ENCODE results near the gene SLC1A3.
A peak's percentile ranks its signal among the peaks of the same experiment; 100 is the strongest.

SLC1A3 gene

DNA sequence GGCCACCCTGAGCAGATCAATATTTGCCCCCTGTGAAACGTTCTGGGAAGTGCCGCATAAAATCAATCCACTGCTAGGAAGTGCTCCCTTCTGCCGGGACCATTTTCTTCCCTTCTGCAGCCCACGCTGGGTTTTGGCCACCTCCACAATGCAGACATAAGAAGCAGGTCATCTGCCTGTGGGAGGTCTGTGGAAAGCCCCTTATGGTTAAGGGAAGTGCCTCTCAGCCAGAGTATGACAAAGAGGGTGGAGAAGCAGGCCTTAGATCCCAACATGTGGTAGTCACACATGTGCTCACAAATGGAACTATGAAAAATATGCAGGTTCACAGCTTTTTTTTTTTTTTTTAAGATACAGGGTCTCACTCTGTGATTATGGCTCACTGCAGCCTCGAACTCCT, 82.8 kb downstream of the SLC1A3 start:
- DNase-seq = no peak

DNA sequence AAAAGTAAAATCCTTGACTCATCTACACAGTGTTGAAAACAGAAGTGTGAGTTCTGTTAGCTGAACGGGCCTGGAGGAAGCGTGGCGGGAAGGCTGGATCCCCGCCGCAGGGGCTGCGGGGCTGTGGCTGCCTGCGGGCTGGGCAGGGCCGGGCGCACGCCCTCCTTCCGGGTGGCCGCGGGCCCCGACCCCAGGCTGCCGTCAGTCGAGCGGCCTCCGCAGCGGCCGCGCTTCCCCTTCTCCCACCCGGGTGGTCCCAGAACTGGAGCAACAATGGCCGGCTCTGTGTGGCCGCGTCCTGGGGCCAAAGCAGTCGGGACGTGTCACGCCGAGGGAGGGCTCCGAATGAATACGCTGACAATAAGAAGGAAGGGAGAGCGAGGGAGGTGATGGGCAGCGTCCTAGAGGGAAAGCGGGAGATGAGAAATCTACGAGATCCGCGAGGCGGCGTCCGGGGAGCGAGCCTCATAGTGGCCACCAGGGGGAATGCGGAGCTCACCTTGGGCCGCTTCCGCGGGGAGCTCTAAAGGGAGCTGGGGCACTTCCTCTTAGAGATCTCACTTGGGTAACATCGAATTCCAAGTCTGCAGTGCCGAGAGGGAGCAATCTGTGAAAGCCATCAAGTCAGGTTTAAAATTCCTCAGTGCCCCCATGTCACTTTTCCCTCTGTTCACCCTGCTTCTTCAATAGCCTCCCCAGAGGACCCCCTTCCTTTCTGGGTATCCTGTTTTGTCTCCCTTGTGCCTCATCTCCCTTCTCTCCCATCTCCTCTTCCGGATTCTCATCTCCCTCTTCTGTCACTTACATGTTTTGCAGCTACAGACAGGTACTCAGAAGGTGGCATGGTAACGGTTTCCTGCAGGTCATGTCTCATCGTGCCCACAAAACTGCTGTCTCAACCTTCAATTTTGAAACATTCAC, 83.9 kb downstream of the SLC1A3 start:
- DNase-seq = peak; percentile 50

DNA sequence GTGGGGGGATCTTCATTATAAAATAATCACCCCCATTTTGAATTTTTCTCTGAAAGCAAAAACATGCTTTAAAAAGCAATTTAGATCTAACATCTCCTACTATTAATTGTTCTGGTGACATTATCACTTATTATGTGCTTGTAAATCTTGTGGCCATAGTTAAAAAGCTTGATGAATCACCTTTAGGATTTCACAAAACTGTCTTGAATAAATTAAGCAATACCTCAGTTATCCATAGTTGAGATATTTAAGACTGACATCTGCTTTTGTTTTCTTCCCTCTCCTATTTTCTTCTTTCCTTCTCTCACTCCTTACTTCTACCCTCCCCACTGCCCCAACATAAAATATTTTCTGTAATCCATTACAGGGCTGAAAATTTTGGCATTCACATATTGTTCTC, 84.8 kb downstream of the SLC1A3 start:
- no peak for DNase-seq

DNA sequence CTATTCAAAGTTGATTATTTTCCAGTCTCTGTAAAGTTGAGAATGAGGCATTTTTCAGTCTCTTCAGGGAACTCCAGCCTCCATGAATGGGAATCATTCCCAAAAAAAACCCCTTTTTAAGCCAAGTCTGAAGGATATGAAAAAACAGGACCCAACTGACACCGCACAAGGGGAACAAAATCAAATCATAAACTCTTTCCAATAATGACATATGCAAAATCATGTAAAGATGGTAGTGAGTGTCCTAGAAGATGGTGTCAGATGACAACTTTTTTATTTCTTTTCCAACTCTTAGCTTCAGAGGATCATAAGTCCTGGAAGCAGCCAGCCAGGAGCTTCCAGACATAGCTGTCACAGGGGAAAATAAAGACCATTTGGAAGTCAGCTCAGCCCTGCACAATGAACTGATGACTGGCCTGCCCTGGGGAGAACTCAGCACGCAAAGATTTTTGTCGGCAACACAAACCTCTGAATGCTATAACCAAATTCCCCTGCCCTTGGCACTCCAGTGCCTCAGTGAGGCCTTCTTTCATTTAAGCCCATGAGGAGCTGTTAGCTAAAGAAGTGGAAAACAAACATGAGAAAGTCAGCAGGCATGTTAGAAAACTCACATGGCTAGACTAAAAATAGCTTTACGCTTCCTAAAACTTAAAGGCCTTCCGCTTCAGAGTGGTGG, 85.4 kb downstream of the SLC1A3 start:
- no peak for DNase-seq

DNA sequence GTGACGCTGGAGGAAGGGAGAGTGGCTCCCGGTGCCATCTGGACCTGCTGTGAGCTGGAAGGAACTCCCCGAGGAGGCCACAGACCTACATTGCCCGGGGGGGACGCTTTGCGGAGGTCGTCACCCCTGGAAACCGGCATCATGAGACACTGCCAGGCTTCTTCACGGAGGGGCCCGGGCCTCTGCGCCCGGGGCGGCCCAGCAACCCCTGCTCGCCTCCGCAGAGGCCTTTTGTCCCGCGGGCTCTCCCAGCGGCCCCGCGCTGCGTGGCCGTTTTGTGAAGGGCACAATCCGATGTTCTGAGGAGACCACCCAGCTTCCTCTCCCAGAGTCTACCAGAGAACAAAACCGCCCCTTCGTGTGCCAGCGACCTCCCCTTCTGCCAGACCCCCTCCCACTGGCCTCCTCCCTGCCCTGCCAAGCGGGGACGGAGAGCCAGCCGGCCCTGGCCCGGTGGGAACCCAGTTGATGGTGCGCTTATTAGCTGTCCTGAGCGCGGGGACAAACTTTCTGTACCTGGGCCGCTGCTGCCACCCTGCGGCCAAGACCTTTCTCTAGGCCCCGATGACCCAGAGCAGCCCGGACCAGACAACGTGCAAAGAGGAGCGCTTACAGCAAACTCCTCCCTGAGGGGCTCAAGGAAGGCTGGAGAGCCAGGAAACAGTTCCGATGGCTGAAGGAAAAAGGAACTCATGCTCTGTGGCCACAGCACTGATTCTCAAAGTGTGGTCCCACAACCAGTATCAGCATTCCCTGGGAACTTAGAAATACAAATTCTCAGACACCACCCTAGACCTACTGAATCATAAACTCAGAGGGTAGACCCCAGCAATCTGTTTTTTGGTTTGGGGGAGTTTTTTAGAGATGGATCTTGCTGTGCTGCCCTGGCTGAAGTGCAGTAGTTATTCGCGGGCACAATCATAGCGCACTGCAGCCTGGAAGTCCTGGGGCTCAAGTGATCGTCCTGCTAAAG, 86.7 kb downstream of the SLC1A3 start:
- peak; percentile 4 for DNase-seq

DNA sequence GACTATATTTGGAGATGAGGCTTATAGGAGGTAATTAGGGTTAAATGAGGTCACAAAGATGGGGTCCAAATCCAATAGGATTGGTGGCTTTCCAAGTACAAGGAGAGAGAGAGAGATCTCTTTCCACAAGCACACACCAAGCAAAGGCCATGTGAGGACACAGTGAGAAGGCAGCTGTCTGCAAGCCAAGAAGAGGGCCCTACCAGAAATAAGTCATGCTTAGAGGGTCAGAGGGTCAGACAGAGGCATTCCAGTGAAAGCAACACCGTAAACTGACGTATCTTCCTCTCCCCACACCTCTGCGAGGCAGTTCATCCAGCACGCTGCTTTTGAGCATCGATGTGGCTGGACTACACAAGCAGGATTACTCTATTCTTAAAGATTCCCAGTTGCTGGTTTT, 87.9 kb downstream of the SLC1A3 start:
- no peak for DNase-seq

DNA sequence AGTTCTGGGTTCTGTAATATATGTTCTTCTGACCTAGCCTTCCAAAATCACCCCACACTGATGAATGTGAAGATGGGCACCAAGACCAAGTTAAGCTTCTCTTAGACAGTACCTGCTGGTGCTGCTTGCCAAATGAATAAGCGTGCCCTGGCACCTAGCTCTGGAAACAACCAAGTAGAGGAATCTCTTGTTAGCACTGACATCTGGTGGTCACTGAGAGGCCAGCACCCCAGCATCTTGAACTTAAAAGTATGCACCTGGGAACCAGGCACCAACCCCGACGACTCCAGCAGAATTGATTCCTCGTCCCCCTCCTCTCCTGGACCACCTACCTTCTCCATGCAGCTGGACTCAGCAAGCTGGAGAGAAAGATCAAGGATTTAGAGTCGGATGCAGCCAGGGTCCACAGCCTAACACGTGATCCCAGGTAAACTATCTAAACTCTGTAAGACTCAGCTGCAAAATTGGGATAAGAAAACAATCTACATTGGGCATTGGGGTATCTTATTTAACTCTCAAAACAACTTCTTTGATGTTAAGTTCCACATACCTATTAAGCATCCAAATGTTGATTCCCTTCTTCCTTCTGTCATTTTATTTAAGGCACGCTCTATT, 89.8 kb downstream of the SLC1A3 start:
- peak; percentile 27 for DNase-seq

DNA sequence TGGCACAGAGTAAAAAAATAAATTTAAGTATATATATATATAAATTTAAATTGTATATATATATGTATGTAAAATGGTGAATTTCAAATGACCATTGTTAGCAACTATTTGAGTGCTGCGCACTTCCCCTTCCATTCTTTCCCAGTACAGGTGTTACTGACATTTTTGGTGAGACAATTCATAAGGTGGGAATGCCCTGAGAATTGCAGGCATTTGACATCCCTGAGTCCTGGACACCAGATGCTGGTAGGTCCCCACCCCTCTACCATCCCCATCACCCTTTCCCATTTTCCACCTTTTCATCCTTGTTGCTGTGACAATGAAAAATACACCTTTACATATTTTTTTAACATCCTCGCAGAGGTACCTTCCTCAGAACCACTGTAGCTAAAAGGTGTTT, 91.6 kb downstream of the SLC1A3 start:
- no peak for DNase-seq

DNA sequence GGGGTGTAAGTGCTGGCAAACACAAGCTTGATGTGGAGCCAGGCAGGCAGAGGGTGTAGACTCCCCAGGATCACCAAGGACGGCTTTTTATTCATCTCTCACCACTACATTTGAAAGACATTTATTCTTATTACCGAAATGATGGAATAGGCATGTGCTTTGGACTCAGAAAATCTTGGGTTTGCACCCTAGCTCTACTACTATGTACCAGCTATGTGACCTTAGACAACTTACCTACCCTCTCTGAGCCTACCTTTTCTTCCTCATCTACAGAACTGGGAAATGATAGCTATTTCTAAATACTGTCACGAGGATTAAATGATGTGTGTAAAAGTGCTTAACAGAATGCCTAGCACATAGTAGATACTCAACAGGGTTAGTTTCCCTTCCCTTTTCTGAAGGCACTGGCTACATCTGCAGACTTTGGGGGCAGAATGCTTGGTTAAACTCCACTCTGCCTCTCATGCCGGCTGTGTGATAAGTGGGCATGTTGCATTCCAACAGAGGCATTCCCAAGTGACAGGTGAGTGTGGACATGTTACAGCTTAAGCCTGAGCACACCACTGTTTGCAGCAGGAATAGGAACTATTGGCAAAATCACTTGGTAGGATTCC, 94.8 kb downstream of the SLC1A3 start:
- no peak for DNase-seq

DNA sequence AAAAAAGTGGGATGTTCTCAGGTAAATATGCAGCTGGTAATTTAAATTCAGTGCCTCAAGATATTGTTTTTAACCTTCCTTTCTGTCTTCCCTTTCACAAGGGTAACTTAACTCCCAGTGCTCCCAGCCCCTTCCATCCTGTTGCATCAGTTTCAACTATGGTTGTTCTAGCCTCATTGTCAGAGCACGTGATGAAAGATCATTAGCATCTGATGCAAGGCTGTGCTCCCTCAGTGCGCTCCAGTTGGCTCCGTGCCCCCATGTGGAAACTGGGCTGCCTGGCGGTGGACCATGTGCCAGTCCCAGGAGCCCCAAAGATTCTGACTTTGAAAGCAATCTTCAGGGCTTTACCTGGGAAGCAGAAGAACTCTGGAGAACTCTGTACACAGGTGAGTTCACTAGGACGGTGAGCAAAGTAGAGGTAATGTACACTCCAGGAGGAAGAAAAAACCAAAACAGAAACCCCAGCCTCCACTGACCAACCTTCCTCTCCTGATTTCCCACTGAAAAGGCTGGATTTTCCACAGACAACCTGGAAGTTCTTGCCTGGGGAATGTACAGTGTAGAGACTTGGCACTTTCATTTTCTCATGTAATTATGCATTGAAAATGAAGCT, 96.9 kb downstream of the SLC1A3 start:
- DNase-seq = no peak

DNA sequence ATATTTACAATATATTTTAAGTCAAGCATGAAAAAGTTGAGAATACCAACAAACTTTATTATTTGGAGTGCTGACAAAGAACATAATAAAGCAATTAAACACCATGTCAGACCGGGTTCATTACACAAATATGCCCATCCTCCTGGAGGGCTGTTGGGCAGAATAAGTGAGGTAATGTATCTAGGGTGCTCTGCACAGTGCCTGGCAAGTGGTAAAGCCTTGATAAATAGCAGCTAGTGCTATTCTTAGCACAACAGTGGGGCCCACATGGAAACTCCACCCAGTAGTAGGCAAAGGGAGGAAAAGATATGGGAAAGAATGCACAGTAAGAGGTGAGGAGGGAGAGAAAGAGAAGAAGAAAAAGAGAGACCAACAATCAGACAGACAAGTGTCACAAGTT, 97.7 kb downstream of the SLC1A3 start:
- no peak for DNase-seq

DNA sequence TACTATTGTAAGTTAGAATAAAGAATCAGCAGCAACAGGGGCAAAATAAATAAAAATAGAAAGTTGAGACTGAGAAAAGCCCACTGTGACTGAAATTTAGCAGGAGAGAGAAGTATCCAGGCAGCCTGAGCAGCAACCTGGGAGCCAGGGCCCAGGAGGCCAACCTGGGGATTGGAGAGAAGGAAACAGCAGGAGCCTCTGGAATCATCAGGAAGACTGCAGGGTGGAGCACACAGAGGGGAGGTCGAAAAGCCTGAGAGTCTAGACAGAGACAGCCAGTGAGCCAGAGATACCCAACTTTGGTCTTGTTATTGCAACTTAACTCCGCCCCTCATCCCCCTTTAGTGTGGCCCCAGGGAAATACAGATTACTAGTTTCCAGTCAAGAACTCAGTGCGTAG, 98.6 kb downstream of the SLC1A3 start:
- DNase-seq = no peak

DNA sequence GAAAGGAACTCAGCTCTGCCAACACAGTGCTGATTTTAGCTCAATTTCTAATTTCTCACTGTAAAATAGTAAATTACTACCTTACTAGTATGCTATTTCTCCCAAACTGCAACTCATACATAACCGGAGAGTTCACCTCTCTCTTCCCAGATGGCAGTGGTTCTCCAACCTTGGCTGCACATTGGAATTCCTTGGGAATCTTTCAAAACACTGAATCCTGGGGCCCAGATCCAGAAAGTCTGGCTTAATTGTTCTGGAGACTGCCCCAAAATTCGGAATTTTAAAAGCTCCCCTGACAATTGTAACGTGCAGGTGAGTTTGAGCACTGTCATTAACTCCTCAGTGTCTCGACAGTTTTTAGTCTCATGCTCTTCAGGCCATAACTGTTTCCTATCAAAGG, 100.3 kb downstream of the SLC1A3 start:
- DNase-seq = no peak

DNA sequence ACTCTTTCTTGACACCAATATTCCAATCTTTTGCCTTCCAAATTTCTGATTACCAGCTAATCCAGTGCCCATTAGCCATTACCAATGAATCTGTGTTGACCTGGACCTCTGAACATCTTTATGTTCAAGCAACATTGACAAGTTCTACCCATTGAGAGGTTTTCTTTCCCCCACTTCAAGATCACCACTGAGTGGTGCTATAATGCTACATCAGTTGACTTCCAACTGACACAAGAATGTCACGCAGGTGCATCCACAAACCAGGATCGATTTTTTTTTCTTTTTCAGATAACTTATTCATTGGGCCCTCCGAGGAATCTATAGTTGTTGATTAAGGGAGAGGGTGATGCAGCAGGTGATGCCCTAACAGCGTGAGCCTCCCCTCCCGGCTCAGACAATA, 102.6 kb downstream of the SLC1A3 start:
- no peak for DNase-seq

DNA sequence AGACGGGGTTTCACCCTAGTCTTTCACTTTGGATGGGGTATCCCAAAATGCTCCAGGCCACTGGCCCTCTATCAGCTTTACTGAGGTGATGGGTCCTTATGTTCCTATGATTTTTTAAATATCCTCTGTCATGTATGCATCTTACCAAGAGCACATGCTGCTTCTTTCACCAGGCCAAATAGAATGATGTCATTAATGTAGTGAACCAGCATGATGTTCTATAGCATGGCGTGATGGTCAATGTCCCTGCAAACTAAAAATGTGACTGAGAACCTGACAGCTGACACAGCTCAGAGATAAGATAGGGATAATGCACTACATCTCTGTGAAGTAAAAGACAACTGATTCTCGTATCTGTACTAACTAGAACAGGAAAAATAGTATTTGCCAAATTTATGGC, 103.6 kb downstream of the SLC1A3 start:
- DNase-seq = no peak

DNA sequence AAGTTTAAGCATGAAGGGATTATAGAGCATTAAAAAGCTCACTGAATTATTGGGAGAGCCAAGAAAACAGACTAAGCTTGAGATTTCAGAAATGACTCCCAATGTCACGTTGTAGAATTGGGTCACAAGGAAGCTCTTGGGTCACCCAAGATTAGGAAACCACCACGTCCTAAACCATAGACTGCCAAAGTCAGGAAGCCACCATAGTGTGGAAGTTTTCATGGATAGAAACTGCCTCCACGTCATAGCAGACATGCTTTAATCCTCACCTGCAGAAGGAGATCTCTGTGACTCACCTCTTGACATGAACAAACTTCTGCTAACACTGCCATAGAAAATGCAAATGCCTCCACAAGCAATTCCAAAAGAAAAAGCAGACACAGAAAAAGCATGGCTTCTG, 106.3 kb downstream of the SLC1A3 start:
- no peak for DNase-seq

DNA sequence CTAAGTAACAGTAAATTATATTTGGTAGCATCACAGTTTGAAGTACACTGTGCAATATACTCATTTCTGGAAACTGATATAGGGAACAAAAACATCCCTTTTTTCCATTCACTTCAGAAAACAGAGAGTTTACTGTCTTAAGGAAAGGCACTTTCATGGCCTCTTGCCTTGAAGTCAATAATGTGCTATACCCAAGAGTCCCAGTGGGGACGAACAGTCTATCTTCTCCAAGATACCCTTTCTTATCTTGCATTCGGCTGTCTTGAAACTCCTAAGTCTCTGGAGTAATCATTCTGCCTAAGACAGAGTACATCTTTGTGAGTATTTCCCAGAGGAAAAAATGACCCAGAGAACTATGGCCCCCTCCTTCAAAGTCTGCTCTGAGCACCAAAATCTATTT, 107.1 kb downstream of the SLC1A3 start:
- no peak for DNase-seq

DNA sequence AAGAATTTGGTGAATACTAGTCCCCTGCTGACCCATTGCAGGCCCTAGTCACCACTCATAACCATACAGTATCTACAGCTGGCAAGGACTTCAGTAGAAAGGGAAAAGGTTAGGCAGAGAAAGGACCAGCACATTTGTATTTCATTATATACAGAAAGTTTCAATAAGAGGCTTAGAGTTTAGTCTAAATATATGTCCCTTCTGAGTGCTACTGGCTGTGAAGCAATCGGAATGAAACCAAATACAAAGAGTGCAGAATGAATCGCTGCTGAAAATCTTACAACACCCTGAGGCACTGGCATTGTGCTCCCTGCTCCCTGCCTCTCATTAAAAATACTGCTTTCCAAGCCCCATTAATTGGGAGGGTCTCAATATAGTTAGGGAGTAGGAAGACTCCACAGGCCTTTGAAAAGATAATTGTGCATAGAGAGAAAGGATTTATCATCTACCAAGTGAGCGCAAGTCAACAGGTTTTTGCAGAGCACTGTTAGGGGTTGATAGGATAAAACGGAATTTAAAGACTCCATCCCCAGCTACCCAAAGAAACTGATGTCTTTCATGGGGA, 110.8 kb downstream of the SLC1A3 start:
- no peak for DNase-seq

DNA sequence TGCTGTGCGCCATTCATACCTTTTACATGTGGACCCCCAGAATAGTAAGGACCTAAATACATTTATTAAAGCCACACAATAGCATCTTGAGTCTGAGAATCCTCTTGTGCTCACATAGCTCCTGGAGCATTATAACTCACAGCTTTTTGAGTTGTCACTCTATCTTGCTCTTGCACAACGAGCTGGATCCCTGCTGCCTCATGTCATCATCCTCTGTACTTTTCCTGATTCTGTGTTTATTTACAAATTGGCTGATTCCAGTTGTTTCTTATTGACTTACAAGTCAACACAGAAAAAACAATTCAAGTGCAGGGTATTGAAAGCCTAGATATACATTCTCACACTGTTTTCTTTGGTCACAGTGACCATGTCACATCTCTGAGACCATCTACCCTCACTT, 112.9 kb downstream of the SLC1A3 start:
- no peak for DNase-seq

DNA sequence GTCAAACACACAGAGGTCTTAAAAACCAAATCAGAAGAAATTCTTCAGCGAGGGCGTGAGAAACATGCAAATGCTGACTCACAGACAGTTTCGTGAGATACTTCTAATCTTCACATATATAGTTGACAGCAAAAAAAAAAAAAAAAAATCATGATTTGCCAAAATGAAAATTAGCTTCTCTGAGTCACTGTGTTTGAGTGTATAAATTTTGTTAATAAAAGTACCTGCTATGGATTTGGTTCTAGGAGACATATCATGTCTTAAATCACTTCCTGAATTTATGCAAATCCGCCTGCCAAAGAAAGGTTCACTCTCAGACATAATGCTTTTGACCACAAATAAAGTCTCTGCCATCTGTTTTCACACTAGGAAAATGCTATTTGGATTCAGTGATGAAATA, 114.3 kb downstream of the SLC1A3 start:
- no peak for DNase-seq

DNA sequence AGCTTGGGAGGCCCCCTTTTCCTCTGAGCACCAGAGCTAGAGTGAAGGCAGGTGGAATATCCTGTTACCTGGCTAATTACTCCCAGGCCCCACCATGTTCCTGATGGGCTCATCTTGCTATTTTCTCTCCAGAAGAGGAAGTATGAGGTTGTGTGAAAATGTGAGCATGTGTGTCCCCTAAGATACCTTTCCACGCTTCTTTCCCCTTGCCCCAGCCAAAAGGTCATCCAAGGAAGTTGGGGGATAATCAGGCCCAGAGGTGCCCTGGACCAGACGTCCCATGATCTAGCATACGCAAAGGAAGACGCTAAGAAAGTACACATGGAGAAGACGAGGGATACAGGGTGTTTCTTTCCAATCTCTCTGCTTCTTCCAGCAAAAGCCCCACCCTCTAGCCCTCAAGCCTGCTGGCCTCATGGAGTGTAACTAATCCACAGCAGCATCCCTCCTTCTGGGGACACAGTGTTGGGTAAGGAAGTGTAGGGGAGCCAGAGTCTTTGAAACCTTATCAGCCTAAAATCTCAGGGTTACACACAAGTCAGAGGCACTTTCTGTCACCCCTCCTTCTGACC, 115.3 kb downstream of the SLC1A3 start:
- no peak for DNase-seq

All from CD4-positive, alpha-beta T cell treated with Interleukin-17A for 1 hour (primary cell).